ENCODE measurements around the gene LMO7.
A peak's percentile ranks its signal among the peaks of the same experiment; 100 is the strongest.

Gene LMO7

GRCh38 chr13:75875450-75875849, 239.3 kb downstream of the LMO7 start:
- H3K79me2 ChIP-seq, result no peaks in the 10 kb centered on the region
- no peak overlapping the region for H3K27ac ChIP-seq
- H3K4me3 ChIP-seq (ENCODE audit: low read depth, low read length), result no peak overlapping the region
- no peaks in the 10 kb centered on the region for H3K27me3 ChIP-seq (ENCODE audit: control insufficient read depth, insufficient read depth, low read length)
- H3K4me1 ChIP-seq, result no peaks in the 10 kb centered on the region
- no peaks in the 10 kb centered on the region for H3K9me3 ChIP-seq (ENCODE audit: control insufficient read depth, low read length)
- TF ChIP-seq CTCF (IDR thresholded peaks at IDR 0.05), result no peak
- H2AFZ ChIP-seq, result no peak overlapping the region
- no peaks in the 10 kb centered on the region for H3K36me3 ChIP-seq (ENCODE audit: control insufficient read depth, insufficient read depth, low read length)
- H3K9ac ChIP-seq, result no peak overlapping the region
- no peak overlapping the region for H3K4me2 ChIP-seq (ENCODE audit: low read length)

GRCh38 chr13:75876142-75877050, 240.3 kb downstream of the LMO7 start:
- peak; percentile 77 for TF ChIP-seq CTCF (IDR thresholded peaks at IDR 0.05)
- Histone ChIP-seq H3K27me3 (ENCODE audit: control insufficient read depth, insufficient read depth, low read length) (no peaks in the 10 kb centered on the region), H3K9ac (no peak overlapping the region), H3K27ac (no peak overlapping the region), H3K79me2 (no peaks in the 10 kb centered on the region), H3K36me3 (ENCODE audit: control insufficient read depth, insufficient read depth, low read length) (no peaks in the 10 kb centered on the region), H3K4me1 (no peaks in the 10 kb centered on the region), H2AFZ (no peak overlapping the region), H3K4me2 (ENCODE audit: low read length) (no peak overlapping the region), H3K9me3 (ENCODE audit: control insufficient read depth, low read length) (no peaks in the 10 kb centered on the region), H3K4me3 (ENCODE audit: low read depth, low read length) (no peak overlapping the region)

- H3K4me2 ChIP-seq (ENCODE audit: low read length), result no peak overlapping the region
- H3K4me1 ChIP-seq, result no peaks in the 10 kb centered on the region
- H3K79me2 ChIP-seq, result no peaks in the 10 kb centered on the region
- no peak overlapping the region for H3K9ac ChIP-seq
- no peak overlapping the region for H3K27ac ChIP-seq
- H2AFZ ChIP-seq, result no peak overlapping the region
- no peaks in the 10 kb centered on the region for H3K36me3 ChIP-seq (ENCODE audit: control insufficient read depth, insufficient read depth, low read length)
- no peak overlapping the region for H3K4me3 ChIP-seq (ENCODE audit: low read depth, low read length)
- TF ChIP-seq CTCF (IDR thresholded peaks at IDR 0.05), result no peak
- H3K27me3 ChIP-seq (ENCODE audit: control insufficient read depth, insufficient read depth, low read length), result no peaks in the 10 kb centered on the region
- no peaks in the 10 kb centered on the region for H3K9me3 ChIP-seq (ENCODE audit: control insufficient read depth, low read length)
These were observed 240.9 kb downstream of the LMO7 start for GRCh38 chr13:75877071-75877470.

GRCh38 chr13:75879656-75880055, 243.5 kb downstream of the LMO7 start:
- H3K36me3 ChIP-seq (ENCODE audit: control insufficient read depth, insufficient read depth, low read length), result no peaks in the 10 kb centered on the region
- no peak overlapping the region for H3K4me2 ChIP-seq (ENCODE audit: low read length)
- no peak overlapping the region for H2AFZ ChIP-seq

More at GRCh38 chr13:75879656-75880055, 243.5 kb downstream of the LMO7 start:
- no peaks in the 10 kb centered on the region for H3K4me1 ChIP-seq
- H3K9me3 ChIP-seq (ENCODE audit: control insufficient read depth, low read length), result no peaks in the 10 kb centered on the region
- no peak for TF ChIP-seq CTCF (IDR thresholded peaks at IDR 0.05)
- no peaks in the 10 kb centered on the region for H3K27me3 ChIP-seq (ENCODE audit: control insufficient read depth, insufficient read depth, low read length)
- H3K27ac ChIP-seq, result no peak overlapping the region
- H3K79me2 ChIP-seq, result no peaks in the 10 kb centered on the region
- H3K9ac ChIP-seq, result no peak overlapping the region
- no peak overlapping the region for H3K4me3 ChIP-seq (ENCODE audit: low read depth, low read length)

All from parathyroid adenoma (tissue), 2 donors.